Nephron progenitor cell (in vitro differentiated cells): ENCODE data around the gene LIG4.

Experiments
- DNase-seq: peaks from one replicate; pipeline ENCODE4 v3.0.0; 2021
- H3K27ac Mint-ChIP-seq: 2 replicates; pipeline ENCODE4 v1.8.0; 2021; ENCODE audit warnings: mild to moderate bottlenecking, moderate library complexity, mixed read lengths
- H3K27me3 Mint-ChIP-seq: 2 replicates; pipeline ENCODE4 v1.8.0; 2021; ENCODE audit warnings: mild to moderate bottlenecking, low read depth, mixed read lengths; ENCODE audit not compliant: poor library complexity
- H3K36me3 Mint-ChIP-seq: 2 replicates; pipeline ENCODE4 v1.8.0; 2021; ENCODE audit warnings: low read depth, mixed read lengths
- H3K4me1 Mint-ChIP-seq: 2 replicates; pipeline ENCODE4 v1.8.0; 2021; ENCODE audit warnings: mixed read lengths
- H3K4me3 Mint-ChIP-seq: 2 replicates; pipeline ENCODE4 v1.8.0; 2021; ENCODE audit warnings: mild to moderate bottlenecking, moderate library complexity, mixed read lengths
- H3K9me3 Mint-ChIP-seq: 2 replicates; pipeline ENCODE4 v1.8.0; 2021; ENCODE audit warnings: mild to moderate bottlenecking, moderate library complexity, mixed read lengths
- TF ChIP-seq, protein P1 (sequence below): fragments of 200-600 bp; sonication (generic); IDR thresholded peaks from 2 replicates; pipeline ENCODE4 v1.5.0; 2021; ENCODE audit warnings: antibody characterized with exemption

LIG4 gene

DNA sequence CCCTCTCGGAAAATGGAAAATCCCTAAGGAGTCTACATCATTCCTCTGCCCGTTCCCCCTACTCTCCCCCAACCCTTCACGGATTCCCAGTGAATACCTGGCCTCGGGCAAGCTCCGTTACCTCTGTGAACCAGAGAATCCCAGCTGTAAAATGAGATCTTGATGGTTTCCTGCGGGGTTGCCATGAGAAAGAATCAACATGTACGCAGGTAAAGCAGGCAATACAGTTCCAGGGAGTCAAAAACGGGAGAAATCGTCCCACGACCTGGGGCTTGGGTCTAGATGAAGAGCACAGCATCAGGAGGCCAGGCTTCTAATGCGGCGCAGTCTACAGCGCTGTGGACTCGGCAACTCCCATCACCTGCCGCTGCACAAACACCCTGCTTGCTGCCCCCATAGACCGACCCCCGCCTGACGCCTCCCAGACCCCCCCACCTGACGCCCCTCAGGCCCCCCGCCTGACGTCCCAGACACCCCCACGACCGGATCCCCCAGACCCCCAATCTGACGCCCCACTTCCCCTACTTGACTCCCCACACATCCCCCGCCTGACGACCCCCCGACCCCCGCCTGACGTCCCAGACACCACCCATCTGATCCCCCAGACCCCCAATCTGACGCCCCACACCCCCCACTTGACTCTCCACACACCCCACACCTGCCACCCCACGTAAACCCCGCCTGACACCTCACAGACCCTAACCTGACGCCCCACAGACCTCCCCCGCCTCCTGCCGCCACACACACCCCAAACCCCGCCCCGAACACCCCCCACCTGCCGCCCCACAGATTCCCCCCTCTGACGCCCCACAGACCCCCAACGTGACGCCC, 680 bp downstream of the LIG4 start:
- peak overlapping the region; percentile 89 for H3K4me3 Mint-ChIP-seq
- DNase-seq: peak; percentile 18
- H3K27ac Mint-ChIP-seq: no peak overlapping the region
- no peaks in the 10 kb centered on the region for H3K9me3 Mint-ChIP-seq
- TF ChIP-seq, protein P1, sequence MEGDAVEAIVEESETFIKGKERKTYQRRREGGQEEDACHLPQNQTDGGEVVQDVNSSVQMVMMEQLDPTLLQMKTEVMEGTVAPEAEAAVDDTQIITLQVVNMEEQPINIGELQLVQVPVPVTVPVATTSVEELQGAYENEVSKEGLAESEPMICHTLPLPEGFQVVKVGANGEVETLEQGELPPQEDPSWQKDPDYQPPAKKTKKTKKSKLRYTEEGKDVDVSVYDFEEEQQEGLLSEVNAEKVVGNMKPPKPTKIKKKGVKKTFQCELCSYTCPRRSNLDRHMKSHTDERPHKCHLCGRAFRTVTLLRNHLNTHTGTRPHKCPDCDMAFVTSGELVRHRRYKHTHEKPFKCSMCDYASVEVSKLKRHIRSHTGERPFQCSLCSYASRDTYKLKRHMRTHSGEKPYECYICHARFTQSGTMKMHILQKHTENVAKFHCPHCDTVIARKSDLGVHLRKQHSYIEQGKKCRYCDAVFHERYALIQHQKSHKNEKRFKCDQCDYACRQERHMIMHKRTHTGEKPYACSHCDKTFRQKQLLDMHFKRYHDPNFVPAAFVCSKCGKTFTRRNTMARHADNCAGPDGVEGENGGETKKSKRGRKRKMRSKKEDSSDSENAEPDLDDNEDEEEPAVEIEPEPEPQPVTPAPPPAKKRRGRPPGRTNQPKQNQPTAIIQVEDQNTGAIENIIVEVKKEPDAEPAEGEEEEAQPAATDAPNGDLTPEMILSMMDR: no peak
- peaks cover 3% of the 10 kb centered on the region for H3K27me3 Mint-ChIP-seq
- no peaks in the 10 kb centered on the region for H3K36me3 Mint-ChIP-seq
- H3K4me1 Mint-ChIP-seq: peaks cover 37% of the 10 kb centered on the region

DNA sequence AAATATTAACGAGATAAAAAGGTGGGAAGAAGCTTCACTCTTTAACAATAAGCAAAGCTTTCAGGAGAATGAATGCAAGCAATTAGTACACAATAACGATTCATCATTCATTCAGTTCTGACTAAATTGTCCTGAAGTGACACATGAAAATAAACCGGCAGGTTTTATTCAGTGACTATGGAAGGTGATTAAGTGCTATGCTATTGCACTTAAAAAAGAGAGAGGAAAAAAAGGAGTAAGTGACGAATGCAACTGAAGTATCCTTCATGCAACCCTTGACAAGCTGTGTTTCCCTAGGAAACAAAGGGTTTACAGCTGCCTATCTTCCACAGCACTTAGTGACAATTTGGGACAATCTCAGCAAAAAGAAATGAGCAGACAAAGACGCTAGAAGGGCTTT, 1.4 kb downstream of the LIG4 start:
- TF ChIP-seq, protein P1: no peak
- Mint-ChIP-seq H3K27ac (no peak overlapping the region), H3K4me3 (peak overlapping the region; percentile 89), H3K4me1 (peaks cover 30% of the 10 kb centered on the region), H3K36me3 (no peaks in the 10 kb centered on the region), H3K27me3 (peaks cover 3% of the 10 kb centered on the region), H3K9me3 (no peaks in the 10 kb centered on the region)
- no peak for DNase-seq

DNA sequence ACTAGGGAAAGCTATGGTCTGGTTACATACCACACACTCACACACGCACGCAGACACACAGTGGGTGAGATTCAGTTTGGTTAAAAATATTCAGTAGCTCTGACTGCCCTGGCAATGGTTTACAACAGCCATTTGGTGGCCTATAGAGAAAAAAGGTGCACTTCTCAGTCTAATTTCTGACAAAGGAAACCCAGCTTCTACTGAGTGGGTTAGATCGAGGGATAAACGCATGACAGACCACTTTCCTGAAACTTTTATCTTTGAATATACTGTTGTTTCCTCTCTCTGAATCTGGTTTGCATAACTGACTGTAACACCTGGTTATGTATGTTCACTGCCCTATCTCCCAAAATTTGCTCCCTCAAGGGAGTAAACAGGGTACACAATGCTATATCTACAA, 2.5 kb downstream of the LIG4 start:
- Mint-ChIP-seq H3K9me3 (no peaks in the 10 kb centered on the region), H3K4me1 (peaks cover 28% of the 10 kb centered on the region), H3K27me3 (no peaks in the 10 kb centered on the region), H3K4me3 (no peak overlapping the region), H3K27ac (no peak overlapping the region), H3K36me3 (no peaks in the 10 kb centered on the region)
- DNase-seq: no peak
- TF ChIP-seq, protein P1: no peak

DNA sequence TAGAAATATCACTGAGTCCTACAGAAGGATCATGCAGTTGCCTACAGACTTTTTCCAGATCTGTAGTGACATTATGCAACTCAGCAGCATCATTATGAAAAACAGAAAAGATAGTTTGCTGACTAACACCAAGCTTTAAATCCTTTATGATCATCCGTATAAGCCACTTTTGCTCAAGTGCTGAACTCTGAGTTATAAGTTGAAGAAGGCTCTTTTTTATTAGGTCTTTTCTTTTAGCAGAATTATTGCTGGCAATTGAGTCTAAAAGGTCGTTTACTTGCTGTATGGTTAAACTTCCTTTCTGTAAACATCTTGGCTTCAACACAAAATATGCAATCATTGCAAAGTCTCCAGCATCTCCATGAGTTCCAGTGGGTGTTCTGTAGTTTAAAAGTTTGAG, 4.8 kb downstream of the LIG4 start:
- no peak overlapping the region for H3K4me3 Mint-ChIP-seq
- peaks cover 9% of the 10 kb centered on the region for H3K4me1 Mint-ChIP-seq
- no peaks in the 10 kb centered on the region for H3K27me3 Mint-ChIP-seq
- DNase-seq: no peak
- H3K9me3 Mint-ChIP-seq: peaks cover 3% of the 10 kb centered on the region
- H3K27ac Mint-ChIP-seq: no peak overlapping the region
- TF ChIP-seq, protein P1: no peak
- H3K36me3 Mint-ChIP-seq: no peaks in the 10 kb centered on the region

DNA sequence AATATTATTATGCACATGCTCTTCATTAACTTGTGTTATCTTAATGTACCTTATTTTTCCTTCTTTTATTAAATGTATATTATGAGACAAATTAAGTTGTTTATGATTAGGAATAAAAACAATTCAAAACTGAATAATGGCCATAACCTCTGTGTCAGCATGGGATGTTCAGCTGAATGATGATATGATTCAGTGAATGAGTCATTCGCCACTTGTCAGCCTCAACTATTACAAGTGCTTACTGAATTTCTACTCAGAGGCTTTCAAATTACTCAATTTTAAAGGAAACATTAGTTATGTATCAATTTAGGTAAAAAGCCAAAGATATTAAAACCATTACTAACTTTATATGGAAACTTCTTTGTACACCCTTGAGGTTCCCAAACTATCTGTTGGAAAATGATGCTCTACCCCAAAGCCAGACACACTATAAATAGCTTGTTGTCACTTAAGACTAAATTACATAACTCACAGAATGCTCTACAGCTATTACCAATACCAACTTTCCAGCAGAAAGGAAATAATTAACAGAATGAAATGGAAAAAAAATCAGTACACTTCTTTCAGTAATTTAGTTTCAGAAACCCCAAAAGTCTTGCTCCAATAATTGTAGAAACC, 14.4 kb downstream of the LIG4 start:
- DNase-seq: no peak
- Mint-ChIP-seq H3K27me3 (peaks cover 12% of the 10 kb centered on the region), H3K4me3 (no peak overlapping the region), H3K4me1 (no peaks in the 10 kb centered on the region), H3K9me3 (peaks cover 3% of the 10 kb centered on the region), H3K27ac (no peak overlapping the region), H3K36me3 (no peaks in the 10 kb centered on the region)
- TF ChIP-seq, protein P1: no peak
